ENCODE results near the gene CRK. TPM values are rescaled to one million over a fixed set of nuclear protein-coding genes. Genes with fewer than 3 reads are reported as not detected.

Gene CRK
- total RNA-seq, 4 donors from 2014 or later = 72.7 to 98.4 (median 77.2) TPM

DNA sequence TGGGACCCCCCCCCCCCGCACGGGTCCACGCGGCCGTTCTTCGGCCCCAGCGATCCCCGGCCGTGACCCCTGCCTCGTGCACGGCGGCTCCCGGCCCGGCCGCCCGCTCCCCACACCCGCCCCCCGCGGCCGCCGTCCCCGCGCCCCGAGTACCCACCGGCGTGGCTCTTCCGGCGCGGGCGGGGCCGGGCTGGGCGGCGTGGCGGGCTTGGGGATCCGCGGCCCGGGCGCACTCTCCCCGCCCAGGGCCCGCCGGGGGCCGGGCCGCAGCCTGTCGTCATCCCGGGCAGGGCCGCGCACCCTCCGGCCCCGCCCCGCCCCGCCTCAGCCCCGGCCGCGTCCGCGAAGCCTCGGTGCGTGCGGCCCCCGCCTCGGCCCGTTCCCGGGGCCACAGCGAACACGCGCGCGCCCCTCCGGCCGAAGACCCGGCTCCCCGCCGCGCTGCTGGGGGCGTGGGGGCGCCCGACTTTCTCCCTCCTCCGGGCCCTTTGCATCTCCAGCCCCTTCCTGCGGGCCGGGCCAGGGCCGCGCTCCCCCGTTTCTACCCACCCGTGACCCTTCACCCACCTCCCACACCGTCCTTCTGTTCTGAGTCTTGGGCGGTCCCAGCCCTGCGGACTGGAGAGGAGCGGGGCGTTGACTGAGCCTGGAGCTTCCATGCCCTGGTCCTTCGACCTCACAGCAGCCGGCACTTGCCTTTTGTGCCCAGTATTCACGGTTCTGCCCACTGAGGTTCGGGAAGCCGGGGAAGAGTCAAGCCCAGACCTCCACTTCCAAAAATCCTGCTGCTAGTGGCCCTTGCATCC is 35.6 kb upstream of the CRK start:
- peaks cover 0 to 15% of the 10 kb centered on the region in 2 donors for H3K36me3 ChIP-seq
- peak overlapping the region; percentile 75 to 82 for H3K4me3 ChIP-seq
- ATAC-seq = peak; percentile 75
- H3K9me3 ChIP-seq = no peaks in the 10 kb centered on the region
- no peak for TF ChIP-seq POLR2AphosphoS5 (IDR thresholded peaks at IDR 0.05)
- no peak for TF ChIP-seq EP300 (IDR thresholded peaks at IDR 0.05)
- peak in 1 of 2 donors; percentile 20 for TF ChIP-seq POLR2A (IDR thresholded peaks at IDR 0.05)
- TF ChIP-seq, protein P1, sequence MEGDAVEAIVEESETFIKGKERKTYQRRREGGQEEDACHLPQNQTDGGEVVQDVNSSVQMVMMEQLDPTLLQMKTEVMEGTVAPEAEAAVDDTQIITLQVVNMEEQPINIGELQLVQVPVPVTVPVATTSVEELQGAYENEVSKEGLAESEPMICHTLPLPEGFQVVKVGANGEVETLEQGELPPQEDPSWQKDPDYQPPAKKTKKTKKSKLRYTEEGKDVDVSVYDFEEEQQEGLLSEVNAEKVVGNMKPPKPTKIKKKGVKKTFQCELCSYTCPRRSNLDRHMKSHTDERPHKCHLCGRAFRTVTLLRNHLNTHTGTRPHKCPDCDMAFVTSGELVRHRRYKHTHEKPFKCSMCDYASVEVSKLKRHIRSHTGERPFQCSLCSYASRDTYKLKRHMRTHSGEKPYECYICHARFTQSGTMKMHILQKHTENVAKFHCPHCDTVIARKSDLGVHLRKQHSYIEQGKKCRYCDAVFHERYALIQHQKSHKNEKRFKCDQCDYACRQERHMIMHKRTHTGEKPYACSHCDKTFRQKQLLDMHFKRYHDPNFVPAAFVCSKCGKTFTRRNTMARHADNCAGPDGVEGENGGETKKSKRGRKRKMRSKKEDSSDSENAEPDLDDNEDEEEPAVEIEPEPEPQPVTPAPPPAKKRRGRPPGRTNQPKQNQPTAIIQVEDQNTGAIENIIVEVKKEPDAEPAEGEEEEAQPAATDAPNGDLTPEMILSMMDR (IDR thresholded peaks at IDR 0.05) = no peak
- H3K4me1 ChIP-seq = peaks cover 0 to 93% (median 75%) of the 10 kb centered on the region in 3 donors
- H3K27me3 ChIP-seq = no peaks in the 10 kb centered on the region
- peak overlapping the region; percentile 87 to 100 (median 98) for H3K27ac ChIP-seq
- 10% methylated on average over 4 of the region's 94 CpGs; no CpG with 5 or more reads in 1 of the 2 donors for WGBS, 2 donors (ENCODE audit: low coverage in 1 of 2)

DNA sequence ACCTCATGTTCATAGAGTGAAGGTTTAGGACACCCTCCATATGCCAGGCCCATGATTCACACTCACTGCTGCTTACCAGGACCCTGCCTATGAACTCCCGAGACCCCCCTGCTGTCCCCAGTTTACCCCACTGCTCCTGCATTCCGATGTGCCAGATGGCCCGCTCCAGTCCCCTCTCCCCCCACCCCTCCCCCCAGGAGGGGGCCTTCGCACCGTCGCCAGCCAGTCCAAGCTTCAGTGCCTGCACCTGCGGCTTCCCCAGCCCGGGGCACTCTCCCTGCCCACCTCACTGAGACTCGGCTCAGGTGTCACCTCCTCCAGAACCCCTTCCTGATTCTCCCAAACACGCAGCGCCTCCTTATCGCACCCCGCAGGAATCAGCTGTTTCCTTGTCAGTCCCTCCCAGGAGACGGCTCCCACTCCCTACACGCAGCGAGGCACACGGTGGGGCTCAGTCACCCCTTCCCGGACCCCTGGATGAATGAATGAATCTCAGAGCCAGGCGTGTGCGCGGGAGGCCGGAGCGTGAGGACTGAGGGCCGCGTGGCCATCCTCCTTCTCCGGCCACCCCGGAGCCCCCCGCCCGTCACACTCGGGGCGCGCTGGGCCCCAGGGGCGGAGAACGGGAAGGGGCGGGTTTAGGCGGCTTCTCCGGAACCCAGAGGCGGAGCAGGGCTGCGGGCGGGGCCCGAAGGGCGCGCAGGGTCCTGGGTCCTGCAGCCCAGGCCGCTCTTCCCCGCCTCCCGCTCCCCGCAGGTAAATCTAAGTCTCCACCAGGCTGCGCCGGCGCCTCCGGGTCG is 34.8 kb upstream of the CRK start:
- TF ChIP-seq POLR2AphosphoS5 (IDR thresholded peaks at IDR 0.05) = peak; percentile 55
- TF ChIP-seq POLR2A (IDR thresholded peaks at IDR 0.05) = peak; percentile 56 to 67
- TF ChIP-seq, protein P1 (IDR thresholded peaks at IDR 0.05) = no peak
- Histone ChIP-seq H3K4me3 (peak overlapping the region; percentile 75 to 82), H3K9me3 (no peaks in the 10 kb centered on the region), H3K36me3 (peaks cover 0 to 7% of the 10 kb centered on the region in 2 donors), H3K27me3 (no peaks in the 10 kb centered on the region), H3K4me1 (peaks cover 0 to 93% (median 68%) of the 10 kb centered on the region in 3 donors), H3K27ac (peak overlapping the region; percentile 87 to 100 (median 98))
- ATAC-seq = peak; percentile 44
- WGBS, 2 donors (ENCODE audit: low coverage in 1 of 2) = 11% methylated on average over 1 of the region's 52 CpGs; no CpG with 5 or more reads in 1 of the 2 donors

DNA sequence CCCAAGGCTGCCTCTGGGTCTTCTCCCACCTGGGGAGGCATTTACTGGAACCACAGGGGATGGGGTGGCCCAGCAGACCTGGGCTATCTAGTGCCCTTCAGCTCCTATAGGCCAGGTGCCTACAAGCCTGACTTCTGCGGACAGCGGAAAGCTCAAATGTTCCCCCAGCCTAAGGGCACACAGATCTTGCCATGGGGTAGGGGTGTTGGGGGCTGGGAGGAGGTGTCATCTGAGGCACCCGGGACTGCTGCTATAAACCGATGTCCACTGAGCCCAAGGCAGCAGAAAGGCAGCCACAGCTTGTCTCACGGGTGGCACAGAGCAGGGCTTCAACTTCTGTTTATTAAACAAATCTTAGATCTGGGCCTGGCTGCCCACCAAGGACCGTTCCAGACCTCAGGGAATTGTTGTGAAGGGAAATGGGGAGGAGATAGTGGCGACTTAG is 32.8 kb upstream of the CRK start:
- Histone ChIP-seq H3K27me3 (no peaks in the 10 kb centered on the region), H3K36me3 (peaks cover 0 to 5% of the 10 kb centered on the region in 2 donors), H3K9me3 (no peaks in the 10 kb centered on the region), H3K27ac (peak overlapping the region; percentile 96 to 100 (median 98)), H3K4me1 (peaks cover 0 to 89% (median 62%) of the 10 kb centered on the region in 3 donors), H3K4me3 (peak overlapping the region; percentile 42 to 88)
- no peak for TF ChIP-seq POLR2A (IDR thresholded peaks at IDR 0.05)
- TF ChIP-seq, protein P1 (IDR thresholded peaks at IDR 0.05) = no peak
- no peak for TF ChIP-seq POLR2AphosphoS5 (IDR thresholded peaks at IDR 0.05)
- no peak for TF ChIP-seq EP300 (IDR thresholded peaks at IDR 0.05)
- 17 to 36% methylated on average over 2 to 3 of the region's 7 CpGs for WGBS, 2 donors (ENCODE audit: low coverage in 1 of 2)
- ATAC-seq = no peak

DNA sequence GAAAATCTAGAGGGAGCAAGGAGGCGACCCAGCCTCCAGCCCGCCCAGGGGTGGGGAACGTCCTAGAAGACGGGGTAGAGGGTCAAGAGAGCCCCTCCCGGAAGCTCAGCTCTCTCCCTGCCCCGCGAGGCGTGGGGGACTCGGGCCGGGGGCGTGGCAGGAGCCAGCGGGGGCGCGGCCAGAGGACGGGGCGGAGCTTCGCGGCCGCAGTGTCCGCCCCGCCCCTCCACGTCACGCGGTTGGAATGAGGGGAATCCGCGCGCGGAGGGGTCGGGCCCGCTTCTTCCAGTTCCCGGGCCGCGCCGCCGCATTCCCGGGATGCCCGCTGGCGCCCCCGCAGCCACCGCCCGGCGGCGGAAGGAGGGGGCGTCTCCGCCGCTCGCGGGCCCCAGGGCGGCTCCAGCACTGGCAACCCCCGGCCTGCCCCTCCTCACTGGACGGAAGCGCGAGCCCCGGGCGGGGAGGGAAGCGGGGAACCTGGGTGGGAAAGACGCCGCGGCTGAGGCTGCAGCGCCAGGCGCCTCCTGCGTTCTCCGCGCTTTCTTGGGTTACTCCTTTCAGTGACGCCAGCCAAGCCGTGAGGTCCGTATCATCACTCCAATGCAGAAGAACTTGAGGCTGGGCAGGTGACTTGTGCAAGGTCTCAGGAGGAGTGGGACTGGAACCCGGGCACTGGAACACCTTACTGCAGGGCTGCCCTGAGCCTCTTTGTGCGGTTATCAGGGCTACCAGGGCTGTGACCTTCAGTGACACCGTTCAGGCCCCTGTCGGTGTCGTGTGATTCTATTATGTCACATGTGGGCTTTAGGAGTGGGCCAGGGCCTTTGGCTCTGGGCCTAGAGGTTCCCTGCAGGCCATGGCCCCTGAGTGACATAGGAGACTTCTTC is 32.1 kb upstream of the CRK start:
- Histone ChIP-seq H3K27me3 (no peaks in the 10 kb centered on the region), H3K36me3 (peaks cover 0 to 12% of the 10 kb centered on the region in 2 donors), H3K4me3 (peak overlapping the region; percentile 42 to 88), H3K9me3 (no peaks in the 10 kb centered on the region), H3K27ac (peak overlapping the region; percentile 96 to 100 (median 98)), H3K4me1 (peaks cover 0 to 89% (median 60%) of the 10 kb centered on the region in 3 donors)
- WGBS, 2 donors (ENCODE audit: low coverage in 1 of 2) = no CpG with 5 or more reads among the region's 72 CpGs
- TF ChIP-seq EP300 (IDR thresholded peaks at IDR 0.05) (no peak), POLR2AphosphoS5 (IDR thresholded peaks at IDR 0.05) (peak; percentile 55), POLR2A (IDR thresholded peaks at IDR 0.05) (peak; percentile 51 to 59)
- TF ChIP-seq, protein P1 (IDR thresholded peaks at IDR 0.05) = peak in 3 of 4 experiments; percentile 29 to 51 (median 48)
- ATAC-seq = peak; percentile 65

Measured in gastroesophageal sphincter (tissue), 4 donors.